HG02943 (cell line): ENCODE data around the gene CGB5.
"Not testable (repeated sequence)": the region's sequence is repeated elsewhere in the genome, so short reads cannot be mapped to it uniquely, and the experiment has no call there.

Experiments
- ATAC-seq: cut with Tn5 transposase; IDR thresholded peaks from one replicate; pipeline ENCODE4 v1.9.1; 2021; ENCODE audit warnings: mild to moderate bottlenecking, low read depth, moderate library complexity; ENCODE audit not compliant: unreplicated experiment

CGB5 gene

GRCh38 chr19:49020931-49021895 lies 22.4 kb upstream of the CGB5 start:
- no peak for ATAC-seq

GRCh38 chr19:49022116-49022515 lies 21.5 kb upstream of the CGB5 start:
- ATAC-seq = no peak

- not testable (repeated sequence) for ATAC-seq
Measured at GRCh38 chr19:49024233-49024632, 19.4 kb upstream of the CGB5 start, which contains the start of gene CGB3. CGB3 (minus strand) TSS chr19:49024333; CDS start chr19:49023971, 362 bp downstream.

- ATAC-seq = not testable (repeated sequence)
Measured at GRCh38 chr19:49025088-49025487, 18.6 kb upstream of the CGB5 start.

- not testable (repeated sequence) for ATAC-seq
Measured at GRCh38 chr19:49025599-49025998, 18.0 kb upstream of the CGB5 start.

GRCh38 chr19:49028686-49029085 lies 15.0 kb upstream of the CGB5 start:
- not testable (repeated sequence) for ATAC-seq

- not testable (repeated sequence) for ATAC-seq
Measured at GRCh38 chr19:49029749-49030148, 13.9 kb upstream of the CGB5 start.

- ATAC-seq = not testable (repeated sequence)
Measured at GRCh38 chr19:49030323-49030722, 13.3 kb upstream of the CGB5 start.

- ATAC-seq = not testable (repeated sequence)
Measured at GRCh38 chr19:49031642-49032301, 11.9 kb upstream of the CGB5 start, which contains the start of gene CGB2. CGB2 (plus strand) TSS chr19:49031890; CDS start chr19:49032096, 206 bp downstream.

GRCh38 chr19:49036815-49037214 lies 6.8 kb upstream of the CGB5 start, which contains the start of gene CGB1:
CGB1 (minus strand) TSS chr19:49036895; CDS start chr19:49036711, 184 bp downstream.
- ATAC-seq = not testable (repeated sequence)

- not testable (repeated sequence) for ATAC-seq
Measured at GRCh38 chr19:49038111-49038510, 5.5 kb upstream of the CGB5 start.

- ATAC-seq = not testable (repeated sequence)
Measured at GRCh38 chr19:49038557-49039276, 4.9 kb upstream of the CGB5 start.

GRCh38 chr19:49039736-49040135 lies 3.9 kb upstream of the CGB5 start:
- ATAC-seq = not testable (repeated sequence)

GRCh38 chr19:49042177-49042576 lies 1.5 kb upstream of the CGB5 start:
- no peak for ATAC-seq

GRCh38 chr19:49042666-49043065 lies 982 bp upstream of the CGB5 start:
- ATAC-seq = not testable (repeated sequence)

- not testable (repeated sequence) for ATAC-seq
Measured at GRCh38 chr19:49049011-49049410, 5.4 kb downstream of the CGB5 start, which contains the start of gene CGB8. CGB8 (minus strand) TSS chr19:49049111; CDS start chr19:49048739, 372 bp downstream.

- not testable (repeated sequence) for ATAC-seq
Measured at GRCh38 chr19:49049834-49050233, 6.2 kb downstream of the CGB5 start.

- ATAC-seq = not testable (repeated sequence)
Measured at GRCh38 chr19:49050376-49051033, 6.9 kb downstream of the CGB5 start.

- ATAC-seq = no peak
Measured at GRCh38 chr19:49056101-49056901, 12.7 kb downstream of the CGB5 start.
